Measurements from ENCODE around the gene CABP2. TPM values are rescaled to one million over a fixed set of nuclear protein-coding genes. Genes with fewer than 3 reads are reported as not detected.

Gene CABP2
- total RNA-seq, 1 donor from 2014 or later, result not detected

DNA sequence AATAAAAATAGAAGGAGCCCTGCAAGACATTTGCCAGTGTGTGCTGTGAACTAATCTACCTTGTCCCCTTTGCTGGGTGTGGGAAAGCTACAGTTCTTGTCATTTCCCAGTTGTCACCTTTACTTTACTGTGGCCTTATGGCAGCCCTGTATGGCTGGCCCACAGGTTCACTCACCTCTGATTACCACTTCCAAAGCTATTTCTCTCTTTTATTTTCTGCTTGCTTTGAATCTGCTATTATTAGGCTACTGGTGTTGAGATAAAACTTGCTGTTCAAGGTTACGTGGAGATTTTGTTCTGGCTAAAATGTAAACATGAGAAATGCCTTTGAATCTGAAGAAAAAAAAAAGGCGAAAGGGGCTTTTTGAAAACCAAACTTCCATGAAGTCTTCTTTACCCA lies 9.6 kb upstream of the CABP2 start:
- no peak overlapping the region for H3K4me3 Mint-ChIP-seq
- no peak for DNase-seq (ENCODE audit: low spot score)
- no peak overlapping the region for H3K27ac Mint-ChIP-seq
- no peaks in the 10 kb centered on the region for H3K36me3 Mint-ChIP-seq (ENCODE audit: low read depth)
- intact Hi-C loops (cut with micrococcal nuclease), result no loop called here
- H3K27me3 Mint-ChIP-seq (ENCODE audit: insufficient read depth), result peaks cover 6% of the 10 kb centered on the region
- no peaks in the 10 kb centered on the region for H3K4me1 Mint-ChIP-seq (ENCODE audit: low read depth)
- peaks cover 23% of the 10 kb centered on the region for H3K9me3 Mint-ChIP-seq

DNA sequence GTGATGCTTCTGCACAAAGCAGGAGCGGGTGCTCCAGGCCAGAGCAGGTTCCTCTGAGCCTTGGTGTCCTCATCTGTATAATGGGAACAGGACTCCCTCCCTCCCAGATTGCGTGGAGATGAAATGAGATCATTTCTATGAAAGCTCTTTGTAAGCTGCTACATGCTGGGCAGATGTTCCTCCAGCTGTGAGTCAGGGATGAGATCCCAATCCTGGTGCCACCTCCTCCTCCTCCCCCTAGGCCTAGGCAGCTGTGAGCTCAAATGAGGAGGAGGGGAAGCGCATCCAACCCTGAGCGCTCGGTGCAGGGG lies 7.0 kb upstream of the CABP2 start:
- no peaks in the 10 kb centered on the region for H3K4me1 Mint-ChIP-seq (ENCODE audit: low read depth)
- H3K27me3 Mint-ChIP-seq (ENCODE audit: insufficient read depth), result peaks cover 6% of the 10 kb centered on the region
- no peaks in the 10 kb centered on the region for H3K36me3 Mint-ChIP-seq (ENCODE audit: low read depth)
- H3K27ac Mint-ChIP-seq, result no peak overlapping the region
- H3K9me3 Mint-ChIP-seq, result peaks cover 23% of the 10 kb centered on the region
- no peak overlapping the region for H3K4me3 Mint-ChIP-seq
- intact Hi-C loops (cut with micrococcal nuclease), result no loop called here
- DNase-seq (ENCODE audit: low spot score), result no peak

DNA sequence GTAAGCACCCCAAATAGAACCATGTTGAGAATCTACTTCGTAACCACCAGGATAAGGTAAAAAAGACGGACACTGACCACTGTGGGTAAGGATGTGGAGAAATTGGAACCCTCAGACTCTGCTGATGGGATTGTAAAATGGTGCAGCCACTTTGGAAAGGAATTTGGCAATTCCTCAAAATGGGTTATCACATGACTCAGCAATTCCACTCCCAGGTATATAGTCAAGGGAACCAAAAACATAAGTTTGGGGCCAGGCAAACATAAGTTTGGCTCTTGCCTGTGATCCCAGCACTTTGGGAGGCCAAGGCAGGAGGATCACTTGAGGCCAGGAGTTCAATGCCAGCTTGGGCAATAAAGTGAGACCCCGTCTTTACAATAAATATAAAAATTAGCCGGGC lies 5.1 kb upstream of the CABP2 start:
- no peak overlapping the region for H3K27ac Mint-ChIP-seq
- H3K4me3 Mint-ChIP-seq, result no peak overlapping the region
- intact Hi-C loops (cut with micrococcal nuclease), result no loop called here
- H3K36me3 Mint-ChIP-seq (ENCODE audit: low read depth), result no peaks in the 10 kb centered on the region
- no peaks in the 10 kb centered on the region for H3K4me1 Mint-ChIP-seq (ENCODE audit: low read depth)
- DNase-seq (ENCODE audit: low spot score), result no peak
- peaks cover 4% of the 10 kb centered on the region for H3K27me3 Mint-ChIP-seq (ENCODE audit: insufficient read depth)
- peaks cover 11% of the 10 kb centered on the region for H3K9me3 Mint-ChIP-seq

GRCh38 chr11:67525275-67525976 lies 2.2 kb upstream of the CABP2 start:
- DNase-seq (ENCODE audit: low spot score), result no peak
- H3K4me3 Mint-ChIP-seq, result no peak overlapping the region
- no peak overlapping the region for H3K27ac Mint-ChIP-seq
- no peaks in the 10 kb centered on the region for H3K4me1 Mint-ChIP-seq (ENCODE audit: low read depth)
- intact Hi-C loops (cut with micrococcal nuclease), result no loop called here
- peaks cover 3% of the 10 kb centered on the region for H3K27me3 Mint-ChIP-seq (ENCODE audit: insufficient read depth)
- H3K36me3 Mint-ChIP-seq (ENCODE audit: low read depth), result no peaks in the 10 kb centered on the region
- no peaks in the 10 kb centered on the region for H3K9me3 Mint-ChIP-seq

DNA sequence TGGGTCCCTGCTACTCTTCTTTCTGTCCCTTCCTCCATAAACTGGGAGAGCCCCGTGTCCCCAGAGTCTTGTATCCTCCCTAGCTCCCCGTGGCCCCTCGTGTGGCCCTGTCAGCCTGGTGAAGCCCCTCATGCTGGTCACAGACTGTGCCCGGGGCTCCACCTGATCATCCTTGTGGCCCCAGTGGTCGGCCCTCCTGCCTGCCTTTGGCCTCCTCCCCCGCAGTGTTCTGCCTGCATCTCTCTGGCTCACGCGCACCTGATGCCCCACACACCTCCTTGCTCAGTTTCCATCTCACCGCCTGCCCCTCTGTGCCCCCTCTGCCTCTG lies 1.2 kb upstream of the CABP2 start:
- Mint-ChIP-seq H3K9me3 (no peaks in the 10 kb centered on the region), H3K4me1 (ENCODE audit: low read depth) (no peaks in the 10 kb centered on the region), H3K27ac (no peak overlapping the region), H3K27me3 (ENCODE audit: insufficient read depth) (peaks cover 3% of the 10 kb centered on the region), H3K36me3 (ENCODE audit: low read depth) (no peaks in the 10 kb centered on the region), H3K4me3 (no peak overlapping the region)
- intact Hi-C loops (cut with micrococcal nuclease), result no loop called here
- no peak for DNase-seq (ENCODE audit: low spot score)

GRCh38 chr11:67523556-67524479 lies 572 bp upstream of the CABP2 start:
- intact Hi-C loops (cut with micrococcal nuclease), result no loop called here
- Mint-ChIP-seq H3K27me3 (ENCODE audit: insufficient read depth) (no peaks in the 10 kb centered on the region), H3K9me3 (no peaks in the 10 kb centered on the region), H3K36me3 (ENCODE audit: low read depth) (no peaks in the 10 kb centered on the region), H3K4me3 (no peak overlapping the region), H3K27ac (no peak overlapping the region), H3K4me1 (ENCODE audit: low read depth) (no peaks in the 10 kb centered on the region)
- DNase-seq (ENCODE audit: low spot score), result no peak

GRCh38 chr11:67522338-67522737 lies 908 bp downstream of the CABP2 start:
- Mint-ChIP-seq H3K4me1 (ENCODE audit: low read depth) (no peaks in the 10 kb centered on the region), H3K27ac (no peak overlapping the region), H3K9me3 (no peaks in the 10 kb centered on the region), H3K27me3 (ENCODE audit: insufficient read depth) (no peaks in the 10 kb centered on the region), H3K4me3 (no peak overlapping the region), H3K36me3 (ENCODE audit: low read depth) (no peaks in the 10 kb centered on the region)
- DNase-seq (ENCODE audit: low spot score), result no peak
- intact Hi-C loops (cut with micrococcal nuclease), result no loop called here

DNA sequence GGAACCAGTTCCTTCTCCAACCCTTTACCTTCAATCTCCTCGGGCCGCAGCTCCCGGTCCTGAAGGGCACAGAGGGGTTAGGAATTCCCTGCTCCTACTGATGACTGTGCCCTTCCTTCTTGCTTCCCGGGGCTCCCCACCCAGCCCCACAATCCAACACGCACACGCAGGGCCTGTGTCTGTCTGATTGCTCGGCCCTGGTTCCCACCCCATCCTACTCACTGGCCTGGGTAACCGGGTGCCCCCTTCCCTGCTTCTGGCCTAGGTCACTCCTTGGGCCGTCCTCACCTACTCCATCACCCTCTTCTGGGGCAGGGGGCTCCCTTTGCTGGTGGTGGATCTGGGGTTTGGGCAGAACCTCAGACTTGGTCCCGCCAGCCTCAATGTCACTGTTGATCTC lies 1.3 kb downstream of the CABP2 start:
- intact Hi-C loops (cut with micrococcal nuclease), result no loop called here
- no peak for DNase-seq (ENCODE audit: low spot score)
- Mint-ChIP-seq H3K4me3 (no peak overlapping the region), H3K4me1 (ENCODE audit: low read depth) (no peaks in the 10 kb centered on the region), H3K27me3 (ENCODE audit: insufficient read depth) (no peaks in the 10 kb centered on the region), H3K36me3 (ENCODE audit: low read depth) (no peaks in the 10 kb centered on the region), H3K27ac (no peak overlapping the region), H3K9me3 (no peaks in the 10 kb centered on the region)

GRCh38 chr11:67520856-67521824 lies 2.1 kb downstream of the CABP2 start:
- Mint-ChIP-seq H3K27me3 (ENCODE audit: insufficient read depth) (no peaks in the 10 kb centered on the region), H3K36me3 (ENCODE audit: low read depth) (no peaks in the 10 kb centered on the region), H3K4me3 (no peak overlapping the region), H3K27ac (no peak overlapping the region), H3K4me1 (ENCODE audit: low read depth) (no peaks in the 10 kb centered on the region), H3K9me3 (no peaks in the 10 kb centered on the region)
- DNase-seq (ENCODE audit: low spot score), result no peak
- intact Hi-C loops (cut with micrococcal nuclease), result no loop called here

DNA sequence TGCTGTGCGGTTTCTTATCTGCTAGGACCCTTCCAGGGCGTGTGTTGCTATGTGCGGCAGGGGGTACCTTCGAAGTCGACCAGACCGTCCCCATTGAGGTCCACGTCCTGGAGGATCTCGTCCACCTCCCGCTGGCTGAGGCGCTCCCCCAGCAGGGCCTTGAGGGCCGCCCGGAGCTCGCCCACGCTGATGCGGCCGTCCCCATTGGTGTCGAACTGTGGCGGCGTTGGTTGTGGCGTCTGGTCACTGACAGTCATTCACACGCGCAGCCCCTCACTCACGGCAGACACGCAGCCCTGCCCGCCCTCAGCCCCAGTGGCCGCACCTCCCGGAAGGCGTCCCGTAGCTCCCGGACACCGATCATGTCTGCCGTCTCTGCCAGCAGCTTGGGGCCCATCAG lies 3.5 kb downstream of the CABP2 start:
- H3K4me1 Mint-ChIP-seq (ENCODE audit: low read depth), result no peaks in the 10 kb centered on the region
- intact Hi-C loops (cut with micrococcal nuclease), result no loop called here
- H3K4me3 Mint-ChIP-seq, result no peak overlapping the region
- no peak overlapping the region for H3K27ac Mint-ChIP-seq
- H3K27me3 Mint-ChIP-seq (ENCODE audit: insufficient read depth), result peaks cover 6% of the 10 kb centered on the region
- H3K36me3 Mint-ChIP-seq (ENCODE audit: low read depth), result no peaks in the 10 kb centered on the region
- DNase-seq (ENCODE audit: low spot score), result no peak
- H3K9me3 Mint-ChIP-seq, result no peaks in the 10 kb centered on the region

DNA sequence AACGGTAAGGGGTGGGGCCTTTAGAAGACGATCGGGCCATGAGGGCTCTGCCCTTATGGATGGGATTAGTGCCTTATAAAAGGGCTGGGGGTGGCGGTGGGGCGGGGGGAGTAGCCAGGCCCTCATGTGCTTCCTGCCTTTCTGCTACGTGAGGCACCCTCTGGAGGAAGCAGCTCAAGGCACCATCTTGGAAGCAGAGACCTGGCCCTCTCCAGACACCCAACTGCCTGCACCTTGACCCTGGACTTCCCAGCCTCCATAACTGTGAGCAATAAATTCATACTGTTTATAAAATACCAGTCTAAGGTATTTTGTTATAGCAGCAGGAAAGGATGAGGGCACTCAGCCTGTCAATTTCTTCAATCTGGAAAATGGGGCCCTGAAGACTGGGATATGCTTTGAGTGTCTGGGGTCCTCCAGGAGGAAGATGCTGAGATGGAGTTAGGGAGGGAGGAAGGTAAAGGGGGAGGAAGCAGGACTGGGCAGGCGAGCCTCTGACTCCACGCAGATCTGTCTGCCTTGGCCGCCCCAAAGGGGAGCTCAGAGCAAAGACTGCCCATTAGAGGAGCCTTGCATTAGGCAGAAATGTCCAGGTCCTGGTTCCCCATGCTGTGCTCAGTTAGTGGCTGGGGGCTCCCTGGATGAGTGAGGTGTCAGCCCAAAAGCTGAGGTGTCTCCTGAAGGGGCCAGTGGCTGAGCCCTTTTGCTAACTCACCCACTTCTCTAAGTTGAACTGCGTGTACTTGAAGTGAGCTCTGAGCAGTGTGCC lies 5.3 kb downstream of the CABP2 start:
- no peaks in the 10 kb centered on the region for H3K9me3 Mint-ChIP-seq
- H3K27me3 Mint-ChIP-seq (ENCODE audit: insufficient read depth), result peaks cover 10% of the 10 kb centered on the region
- intact Hi-C loops (cut with micrococcal nuclease), result no loop called here

DNA sequence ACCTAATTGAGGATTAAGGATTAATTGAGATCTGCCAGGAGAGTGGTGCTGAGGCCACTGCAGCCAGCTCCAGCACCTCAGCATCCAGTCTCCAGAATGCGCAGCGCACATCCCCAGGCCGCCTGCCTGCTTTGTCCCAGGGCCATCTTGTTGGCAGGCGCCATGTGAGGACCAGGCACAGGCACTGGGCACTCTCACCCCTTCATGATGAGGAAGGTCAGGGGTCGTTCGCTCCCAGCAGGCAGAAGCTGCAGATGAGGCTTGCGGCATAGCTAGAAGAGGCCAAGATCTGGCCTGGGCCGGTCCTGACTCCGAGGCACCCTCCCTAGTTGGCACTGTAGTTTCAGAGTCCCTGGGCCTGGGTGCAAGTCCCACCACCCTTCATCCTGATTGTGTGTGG lies 6.4 kb downstream of the CABP2 start:
- Mint-ChIP-seq H3K9me3 (no peaks in the 10 kb centered on the region), H3K4me3 (no peak overlapping the region), H3K4me1 (ENCODE audit: low read depth) (no peaks in the 10 kb centered on the region), H3K27me3 (ENCODE audit: insufficient read depth) (peaks cover 10% of the 10 kb centered on the region), H3K27ac (no peak overlapping the region), H3K36me3 (ENCODE audit: low read depth) (no peaks in the 10 kb centered on the region)
- DNase-seq (ENCODE audit: low spot score), result no peak
- intact Hi-C loops (cut with micrococcal nuclease), result no loop called here

More for the DNA sequence above, 5.3 kb downstream of the CABP2 start:
- Mint-ChIP-seq H3K36me3 (ENCODE audit: low read depth) (no peaks in the 10 kb centered on the region), H3K27ac (no peak overlapping the region), H3K4me3 (no peak overlapping the region), H3K4me1 (ENCODE audit: low read depth) (no peaks in the 10 kb centered on the region)
- DNase-seq (ENCODE audit: low spot score), result no peak
